Loucy (cell line): ENCODE data around the gene COPS6.

Experiments
- H2AFZ ChIP-seq: fragments of 200-600 bp; sonication (generic); 2 replicates; pipeline ENCODE4 v1.6.0; 2016; ENCODE audit warnings: antibody characterized with exemption, mild to moderate bottlenecking, low read length, moderate library complexity
- H3F3A ChIP-seq: fragments of 200-600 bp; 2 replicates; pipeline ENCODE4 v1.6.0; 2016; ENCODE audit warnings: antibody characterized with exemption, low read depth, mild to moderate bottlenecking
- H3K27me3 ChIP-seq: fragments of 200-600 bp; sonication (generic); 2 replicates; pipeline ENCODE4 v1.6.1; 2014; ENCODE audit warnings: low read length, mild to moderate bottlenecking; ENCODE audit not compliant: insufficient read depth, poor library complexity, severe bottlenecking
- H3K36me3 ChIP-seq: fragments of 200-600 bp; sonication (generic); 2 replicates; pipeline ENCODE4 v1.6.1; 2016; ENCODE audit warnings: low read length; ENCODE audit not compliant: insufficient read depth
- H3K4me1 ChIP-seq: fragments of 200-600 bp; sonication (generic); 2 replicates; pipeline ENCODE4 v1.5.1; 2014; ENCODE audit warnings: low read length, mild to moderate bottlenecking; ENCODE audit not compliant: insufficient read depth, poor library complexity, severe bottlenecking
- H3K4me2 ChIP-seq: fragments of 200-600 bp; sonication (generic); 2 replicates; pipeline ENCODE4 v1.6.0; 2014; ENCODE audit warnings: antibody characterized with exemption, low read length, low read depth, mild to moderate bottlenecking; ENCODE audit not compliant: poor library complexity, severe bottlenecking
- H3K4me3 ChIP-seq: fragments of 200-600 bp; sonication (generic); 2 replicates; pipeline ENCODE4 v1.5.1; 2014; ENCODE audit warnings: low read length, mild to moderate bottlenecking, mixed read lengths; ENCODE audit not compliant: poor library complexity, severe bottlenecking
- H3K79me2 ChIP-seq: fragments of 200-600 bp; sonication (generic); 2 replicates; pipeline ENCODE4 v1.6.1; 2014; ENCODE audit warnings: low read length; ENCODE audit not compliant: insufficient read depth
- H3K9ac ChIP-seq: fragments of 200-600 bp; sonication (generic); 2 replicates; pipeline ENCODE4 v1.6.0; 2014; ENCODE audit warnings: mild to moderate bottlenecking, low read depth, low read length, moderate library complexity; ENCODE audit not compliant: poor library complexity, severe bottlenecking
- H3K9me2 ChIP-seq: fragments of 200-600 bp; sonication (generic); replicated peaks from 2 replicates; pipeline ENCODE4 v1.6.1; 2016; ENCODE audit warnings: low read depth, low read length, mixed read lengths
- H3K9me3 ChIP-seq: fragments of 200-600 bp; sonication (generic); 2 replicates; pipeline ENCODE4 v1.6.1; 2014; ENCODE audit warnings: mild to moderate bottlenecking, antibody characterized with exemption, low read length, low read depth; ENCODE audit not compliant: insufficient read depth
- H4K20me1 ChIP-seq: fragments of 200-600 bp; sonication (generic); 2 replicates; pipeline ENCODE4 v1.6.0; 2014; ENCODE audit warnings: antibody characterized with exemption, low read length, mild to moderate bottlenecking; ENCODE audit not compliant: insufficient read depth, poor library complexity, severe bottlenecking
- EZH2phosphoT487 ChIP-seq: fragments of 200-600 bp; IDR thresholded peaks from 2 replicates; pipeline ENCODE4 v1.6.1; 2018; ENCODE audit warnings: antibody characterized with exemption, mild to moderate bottlenecking, moderate library complexity, borderline replicate concordance
- TF ChIP-seq, protein P1 (sequence below): fragments of 200-600 bp; sonication (generic); conservative IDR thresholded peaks from 2 replicates; pipeline ENCODE4 v1.5.1; 2014; ENCODE audit warnings: mild to moderate bottlenecking, antibody characterized with exemption, low read length

Gene COPS6

DNA sequence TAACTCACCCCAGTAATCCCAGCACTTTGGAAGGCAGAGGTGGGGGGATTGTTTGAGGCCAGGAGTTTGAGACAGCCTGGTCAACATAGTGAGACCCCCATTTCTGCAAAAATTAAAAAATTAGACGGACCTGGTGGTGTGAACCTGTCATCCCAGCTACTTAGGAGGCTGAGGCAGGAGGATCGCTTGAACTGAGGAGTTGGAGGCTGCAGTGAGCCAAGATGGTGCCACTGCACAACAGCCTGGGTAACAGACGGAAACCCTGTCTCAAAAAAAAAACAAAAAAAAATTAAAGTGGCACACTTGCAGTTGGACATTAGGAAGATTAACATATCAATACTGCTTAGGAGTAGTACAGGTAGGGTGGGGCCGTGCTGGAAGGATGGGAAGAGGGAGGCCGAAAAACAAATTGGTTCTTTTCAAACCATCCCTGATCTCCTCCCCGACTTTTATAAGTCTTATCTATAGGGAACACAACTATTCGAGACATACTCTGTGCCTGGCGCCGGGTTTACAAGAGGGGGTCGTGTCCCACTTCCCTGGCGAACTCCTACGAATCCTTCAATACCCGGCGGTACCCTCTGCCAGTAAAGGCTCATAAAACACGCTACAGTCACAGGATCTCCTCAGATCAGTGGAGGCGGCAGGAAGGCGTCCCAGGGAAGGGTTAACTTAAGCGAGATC is 29.8 kb downstream of the COPS6 start:
- H3K36me3 ChIP-seq = peaks cover 4% of the 10 kb centered on the region; the same call in 1 of the 2 replicates
- no peaks in the 10 kb centered on the region for H3K9me3 ChIP-seq
- TF ChIP-seq EZH2phosphoT487 = no peak
- TF ChIP-seq, protein P1, sequence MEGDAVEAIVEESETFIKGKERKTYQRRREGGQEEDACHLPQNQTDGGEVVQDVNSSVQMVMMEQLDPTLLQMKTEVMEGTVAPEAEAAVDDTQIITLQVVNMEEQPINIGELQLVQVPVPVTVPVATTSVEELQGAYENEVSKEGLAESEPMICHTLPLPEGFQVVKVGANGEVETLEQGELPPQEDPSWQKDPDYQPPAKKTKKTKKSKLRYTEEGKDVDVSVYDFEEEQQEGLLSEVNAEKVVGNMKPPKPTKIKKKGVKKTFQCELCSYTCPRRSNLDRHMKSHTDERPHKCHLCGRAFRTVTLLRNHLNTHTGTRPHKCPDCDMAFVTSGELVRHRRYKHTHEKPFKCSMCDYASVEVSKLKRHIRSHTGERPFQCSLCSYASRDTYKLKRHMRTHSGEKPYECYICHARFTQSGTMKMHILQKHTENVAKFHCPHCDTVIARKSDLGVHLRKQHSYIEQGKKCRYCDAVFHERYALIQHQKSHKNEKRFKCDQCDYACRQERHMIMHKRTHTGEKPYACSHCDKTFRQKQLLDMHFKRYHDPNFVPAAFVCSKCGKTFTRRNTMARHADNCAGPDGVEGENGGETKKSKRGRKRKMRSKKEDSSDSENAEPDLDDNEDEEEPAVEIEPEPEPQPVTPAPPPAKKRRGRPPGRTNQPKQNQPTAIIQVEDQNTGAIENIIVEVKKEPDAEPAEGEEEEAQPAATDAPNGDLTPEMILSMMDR = no peak
- no peaks in the 10 kb centered on the region for H3K9me2 ChIP-seq
- peak overlapping the region; percentile 99 for H3K4me3 ChIP-seq
- peak overlapping the region; percentile 78 for H2AFZ ChIP-seq
- peaks cover 4% of the 10 kb centered on the region for H4K20me1 ChIP-seq
- peaks cover 14% of the 10 kb centered on the region for H3K4me1 ChIP-seq
- no peaks in the 10 kb centered on the region for H3F3A ChIP-seq
- H3K27me3 ChIP-seq = no peaks in the 10 kb centered on the region
- peak overlapping the region; percentile 91 for H3K9ac ChIP-seq
- H3K79me2 ChIP-seq = peaks cover 24% of the 10 kb centered on the region
- peak overlapping the region; percentile 91 for H3K4me2 ChIP-seq

DNA sequence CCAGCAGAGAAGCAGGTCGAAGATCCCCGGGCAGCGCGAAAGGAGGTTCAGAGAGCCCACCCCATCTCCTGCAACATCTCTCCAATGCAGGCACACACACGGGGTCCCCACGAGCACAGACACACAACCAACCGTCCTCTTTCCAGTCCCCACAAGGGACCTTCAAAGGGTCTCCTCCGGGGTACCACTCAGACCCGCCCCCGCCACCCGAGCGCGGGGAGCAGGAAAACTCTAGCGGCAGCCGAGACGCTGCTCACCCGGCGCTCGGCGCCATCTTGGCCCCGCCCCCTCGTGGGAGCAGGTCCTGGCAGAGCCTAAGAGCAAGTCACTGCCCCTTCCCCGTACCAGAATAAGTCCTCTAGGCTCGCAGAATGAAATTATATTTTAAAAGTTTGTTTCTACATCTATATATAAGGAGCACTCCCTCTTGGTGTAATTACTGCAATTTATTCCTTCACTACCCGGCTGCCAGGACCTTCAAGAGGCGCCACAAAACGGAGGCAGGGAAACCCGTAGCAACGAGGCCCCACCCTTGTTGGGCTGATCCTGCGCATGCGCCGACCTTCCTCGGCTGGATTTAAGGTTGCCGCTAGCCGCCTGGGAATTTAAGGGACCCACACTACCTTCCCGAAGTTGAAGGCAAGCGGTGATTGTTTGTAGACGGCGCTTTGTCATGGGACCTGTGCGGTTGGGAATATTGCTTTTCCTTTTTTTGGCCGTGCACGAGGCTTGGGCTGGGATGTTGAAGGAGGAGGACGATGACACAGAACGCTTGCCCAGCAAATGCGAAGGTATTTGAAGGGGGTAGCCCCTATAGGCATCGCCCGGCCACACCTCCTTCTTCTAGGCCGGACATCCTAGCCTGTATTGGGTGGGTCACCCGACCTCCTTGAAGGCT is 30.6 kb downstream of the COPS6 start, which contains the start of the genes CNPY4 and TAF6:
Gene CNPY4 (plus strand): TSS at position 563 of the 898 bp plus-strand sequence. CDS start 111 bp downstream, at position 674.
Gene TAF6 (minus strand): TSS at position 287 of the 898 bp plus-strand sequence. CDS start 5,149 bp downstream, outside the sequence.
- Histone ChIP-seq H4K20me1 (peaks cover 4% of the 10 kb centered on the region), H3K36me3 (no peaks in the 10 kb centered on the region), H3K9me3 (no peaks in the 10 kb centered on the region), H3K4me3 (peak within 1 kb of the TSS; percentile 99), H3K4me2 (peak within 1 kb of the TSS; percentile 91), H3F3A (no peaks in the 10 kb centered on the region), H3K9ac (peak within 1 kb of the TSS; percentile 91), H3K27me3 (no peaks in the 10 kb centered on the region), H3K9me2 (no peaks in the 10 kb centered on the region), H2AFZ (peak within 1 kb of the TSS; percentile 78), H3K79me2 (peaks cover 27% of the 10 kb centered on the region), H3K4me1 (peaks cover 14% of the 10 kb centered on the region)
- TF ChIP-seq, protein P1 = no peak
- no peak for TF ChIP-seq EZH2phosphoT487

DNA sequence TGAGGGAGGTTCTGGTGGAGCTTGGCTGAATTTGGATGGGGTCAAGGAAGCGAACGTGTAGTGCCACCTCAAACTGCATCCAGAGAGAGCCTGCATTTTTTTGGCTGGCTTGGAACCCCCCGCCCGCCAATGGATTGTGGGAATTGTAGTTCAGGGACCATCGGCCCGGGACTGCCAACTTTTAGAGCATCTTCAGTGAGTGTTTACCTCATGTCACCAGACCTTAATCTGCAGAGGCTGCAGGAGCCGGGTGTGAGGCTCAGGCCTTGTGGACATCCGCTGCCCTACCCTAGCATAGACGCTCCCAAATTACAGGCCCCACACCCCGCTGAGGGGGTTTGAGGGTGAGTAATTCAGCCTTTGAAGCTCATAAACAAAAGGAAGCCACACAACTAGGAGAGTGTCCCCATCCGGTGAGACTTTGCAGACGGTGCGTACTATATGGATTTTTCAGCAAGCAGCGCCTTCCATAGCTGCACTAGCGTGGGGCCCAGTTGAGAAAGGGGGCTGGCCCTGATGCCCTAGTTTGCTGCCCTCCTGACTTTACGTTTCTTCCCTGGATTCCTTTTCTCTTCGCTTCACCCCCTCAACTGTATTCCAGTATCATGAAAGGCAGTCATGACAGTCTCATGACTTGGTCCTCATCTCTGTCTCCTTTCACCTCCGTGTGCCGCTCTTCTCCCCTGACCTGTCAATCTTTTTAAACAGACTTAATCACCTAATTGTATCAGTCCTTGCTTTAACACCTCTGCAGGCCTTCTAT is 31.4 kb downstream of the COPS6 start:
- peaks cover 35% of the 10 kb centered on the region for H3K79me2 ChIP-seq
- H3K9me3 ChIP-seq = no peaks in the 10 kb centered on the region
- peak overlapping the region; percentile 99 for H3K4me3 ChIP-seq
- H3K4me1 ChIP-seq = peaks cover 21% of the 10 kb centered on the region
- H3K27me3 ChIP-seq = no peaks in the 10 kb centered on the region
- H3K9me2 ChIP-seq = no peaks in the 10 kb centered on the region
- no peaks in the 10 kb centered on the region; the same call in 1 of the 2 replicates for H3F3A ChIP-seq
- peak overlapping the region; percentile 91 for H3K9ac ChIP-seq
- no peaks in the 10 kb centered on the region for H3K36me3 ChIP-seq
- H4K20me1 ChIP-seq = peaks cover 4% of the 10 kb centered on the region
- peak overlapping the region; percentile 78 for H2AFZ ChIP-seq
- TF ChIP-seq, protein P1 = no peak
- no peak for TF ChIP-seq EZH2phosphoT487
- peak overlapping the region; percentile 91 for H3K4me2 ChIP-seq
